Esophagus muscularis mucosa (tissue), 4 donors: ENCODE measurements around the gene ATL1. TPM values are rescaled to one million over a fixed set of nuclear protein-coding genes. Genes with fewer than 3 reads are reported as not detected.
A peak's percentile ranks its signal among the peaks of the same experiment; 100 is the strongest.

Source experiments
- DNase-seq: peaks from one replicate; pipeline ENCODE4 v3.0.0-alpha.2; 2017; ENCODE audit errors: extremely low spot score
- H3K27ac ChIP-seq, 4 donors: fragments of 200-600 bp; sonication (generic); replicated peaks in 1 of 4; 1 replicate in 3 of 4; 2 replicates in 1 of 4; pipeline ENCODE4 v1.5.1; 2016 to 2019; ENCODE audit warnings: mild to moderate bottlenecking in 1 of 4
- H3K27me3 ChIP-seq, 4 donors: fragments of 200-600 bp; sonication (generic); one replicate each; pipeline versions ENCODE4 v1.5.1 to v1.6.0; 2016 to 2019
- H3K36me3 ChIP-seq, 4 donors: fragments of 200-600 bp; sonication (generic); one replicate each; pipeline ENCODE4 v1.5.1; 2016 to 2019
- H3K4me1 ChIP-seq, 4 donors: fragments of 200-600 bp; sonication (generic); one replicate each; pipeline ENCODE4 v1.5.1; 2016 to 2019
- H3K4me3 ChIP-seq, 4 donors: fragments of 200-600 bp; sonication (generic); 1 replicate in 2 of 4; 2 replicates in 2 of 4; pipeline ENCODE4 v1.5.1; 2016 to 2019; ENCODE audit warnings: mild to moderate bottlenecking in 4 of 4, moderate library complexity in 1 of 4
- H3K9me3 ChIP-seq, 4 donors: fragments of 200-600 bp; sonication (generic); 1 replicate in 3 of 4; 2 replicates in 1 of 4; pipeline ENCODE4 v1.5.1; 2016 to 2019
- CTCF ChIP-seq, 3 experiments: fragments of 200-600 bp in 2 of 3; fragments of 450-650 bp in 1 of 3; sonication (generic) in 2 of 3; IDR thresholded peaks; one replicate each; pipeline ENCODE4 v1.5.1; 2017 to 2019; ENCODE audit warnings: antibody characterized with exemption in 3 of 3, mild to moderate bottlenecking in 2 of 3, moderate library complexity in 1 of 3
- EP300 ChIP-seq: sonication (generic); formaldehyde crosslinking; IDR thresholded peaks from one replicate; pipeline ENCODE4 v1.6.1; 2017; ENCODE audit warnings: antibody characterized with exemption
- POLR2A ChIP-seq: fragments of 450-650 bp; IDR thresholded peaks from one replicate; pipeline ENCODE4 v1.6.1; 2017; ENCODE audit warnings: antibody characterized with exemption, moderate library complexity, mild to moderate bottlenecking, low read depth
- POLR2AphosphoS5 ChIP-seq, 2 donors: sonication (generic); formaldehyde crosslinking; IDR thresholded peaks; one replicate each; pipeline ENCODE4 v1.6.1; 2017; ENCODE audit warnings: antibody characterized with exemption in 2 of 2
- WGBS: methylation state at CpG from one replicate; pipeline ENCODE4 v1.1.5; 2018; 5-methylcytosine and 5-hydroxymethylcytosine counted together
- intact Hi-C: fragments of 100-400 bp; cut with DNase I; formaldehyde crosslinking; loops from one replicate; pipeline ENCODE4 v1.15.1; 2023
- total RNA-seq, 4 donors: library from RNA; depleted of rRNA; stranded (reverse); fragments of >200 nt; gene quantifications; one replicate each; pipeline versions ENCODE4 v1.1.0 to v1.2.1, GENCODE V29; 2016

The ATL1 gene
- total RNA-seq, 4 donors from 2014 or later: 13.6 to 27.9 (median 18.6) TPM

DNA sequence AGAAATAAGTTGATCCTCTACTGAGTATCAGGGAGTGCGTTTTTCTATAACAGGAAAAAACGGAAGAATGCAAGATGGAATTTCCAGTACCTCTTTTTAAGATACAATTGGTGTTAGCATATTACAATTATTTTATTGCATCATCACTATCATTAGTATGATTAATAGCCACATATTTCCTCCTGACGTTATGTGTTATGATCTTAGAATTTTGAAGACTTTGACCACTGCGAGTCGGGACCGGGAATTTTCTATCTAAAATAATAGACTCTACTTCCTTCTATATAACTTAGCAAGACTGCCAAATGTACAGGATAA, 108.8 kb downstream of the ATL1 start:
- Histone ChIP-seq H3K9me3 (no peaks in the 10 kb centered on the region), H3K4me3 (peak overlapping the region; percentile 80 to 94 (median 86)), H3K4me1 (peaks cover 7 to 35% (median 24%) of the 10 kb centered on the region in 4 donors), H3K36me3 (peaks cover 0 to 7% (median 0%) of the 10 kb centered on the region in 4 donors), H3K27me3 (no peaks in the 10 kb centered on the region), H3K27ac (peak overlapping the region; percentile 96 to 100 (median 98))
- intact Hi-C loops: loop anchor here (5.0 to 10.0 kb wide), 2 partner anchors 164 to 354 kb away; partner anchors contain the start of genes DMAC2L, L2HGDH and NIN
- TF ChIP-seq POLR2AphosphoS5 (IDR thresholded peaks at IDR 0.05): no peak
- no peak for DNase-seq
- WGBS: 5% methylated on average over 6 of the region's 6 CpGs

- peak overlapping the region in 1 of 4 donors; percentile 98 for H3K27ac ChIP-seq
- intact Hi-C loops: loop anchor here (5.0 to 10.0 kb wide), 2 partner anchors 163 to 355 kb away; partner anchors contain the start of genes DMAC2L, L2HGDH and NIN
- WGBS: 85% methylated on average over 4 of the region's 4 CpGs
- peaks cover 7 to 28% (median 21%) of the 10 kb centered on the region in 4 donors for H3K4me1 ChIP-seq
- H3K36me3 ChIP-seq: peaks cover 0 to 4% (median 0%) of the 10 kb centered on the region in 4 donors
- no peaks in the 10 kb centered on the region for H3K27me3 ChIP-seq
- DNase-seq: no peak
- TF ChIP-seq EP300 (no peak), POLR2AphosphoS5 (IDR thresholded peaks at IDR 0.05) (no peak), POLR2A (no peak), CTCF (IDR thresholded peaks at IDR 0.05) (no peak)
- H3K4me3 ChIP-seq: no peak overlapping the region
- no peaks in the 10 kb centered on the region for H3K9me3 ChIP-seq
These were observed 109.6 kb downstream of the ATL1 start for GRCh38 chr14:50669441-50669986.

- Histone ChIP-seq H3K4me1 (peaks cover 7 to 24% (median 19%) of the 10 kb centered on the region in 4 donors), H3K27ac (no peak overlapping the region), H3K36me3 (no peaks in the 10 kb centered on the region), H3K4me3 (no peak overlapping the region), H3K27me3 (no peaks in the 10 kb centered on the region), H3K9me3 (no peaks in the 10 kb centered on the region)
- TF ChIP-seq POLR2A (no peak), EP300 (no peak), POLR2AphosphoS5 (IDR thresholded peaks at IDR 0.05) (no peak), CTCF (IDR thresholded peaks at IDR 0.05) (no peak)
- intact Hi-C loops: no loop called here
- DNase-seq: no peak
- WGBS: 88% methylated on average over 10 of the region's 10 CpGs
These were observed 110.4 kb downstream of the ATL1 start for GRCh38 chr14:50670196-50670865.

DNA sequence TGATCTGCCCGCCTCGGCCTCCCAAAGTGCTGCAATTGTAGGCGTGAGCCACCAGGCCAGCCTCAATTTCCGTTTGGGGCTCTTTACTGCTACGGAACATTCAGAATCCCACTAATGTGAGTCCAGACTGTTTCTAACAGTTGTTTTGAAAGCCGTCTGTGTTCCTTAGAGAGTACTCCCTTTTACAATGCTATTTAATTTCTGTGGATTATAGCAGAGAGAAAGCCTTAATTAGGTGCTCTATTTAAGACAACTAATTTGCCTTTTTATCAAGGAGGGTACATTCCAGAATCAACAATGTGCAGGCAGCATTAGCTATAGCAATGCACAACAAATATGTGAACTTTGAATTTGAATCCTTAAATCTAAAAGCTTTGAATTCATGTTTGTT, 110.9 kb downstream of the ATL1 start:
- 95% methylated on average over 6 of the region's 6 CpGs for whole genome bisulfite sequencing
- Histone ChIP-seq H3K4me1 (peaks cover 2 to 18% (median 13%) of the 10 kb centered on the region in 4 donors), H3K9me3 (no peaks in the 10 kb centered on the region), H3K27ac (no peak overlapping the region), H3K4me3 (no peak overlapping the region), H3K27me3 (no peaks in the 10 kb centered on the region), H3K36me3 (no peaks in the 10 kb centered on the region)
- DNase-seq: no peak
- TF ChIP-seq CTCF (IDR thresholded peaks at IDR 0.05): no peak
- no peak for TF ChIP-seq EP300
- TF ChIP-seq POLR2AphosphoS5 (IDR thresholded peaks at IDR 0.05): no peak
- TF ChIP-seq POLR2A: no peak
- intact Hi-C loops: no loop called here

DNA sequence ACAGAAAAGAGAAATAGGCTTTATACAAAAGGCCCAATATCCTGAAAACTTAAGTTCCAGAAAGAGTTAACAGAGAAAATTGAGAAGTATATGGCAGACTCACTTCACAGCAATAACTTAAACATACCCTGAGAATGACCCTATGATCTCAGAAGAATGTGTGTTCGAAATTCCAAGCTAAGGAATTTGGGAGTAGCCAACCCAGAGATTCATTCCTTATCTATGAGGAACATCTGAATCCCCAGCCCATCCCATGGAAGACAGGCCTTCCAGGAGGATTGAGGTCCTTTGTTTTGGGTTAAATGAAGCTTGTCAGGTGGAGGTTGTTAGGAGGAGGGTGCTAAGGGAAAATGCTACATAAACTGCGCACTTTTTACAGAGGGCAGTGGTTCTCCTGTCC, 115.7 kb downstream of the ATL1 start:
- Histone ChIP-seq H3K4me3 (no peak overlapping the region), H3K27ac (no peak overlapping the region), H3K9me3 (no peaks in the 10 kb centered on the region), H3K27me3 (no peaks in the 10 kb centered on the region), H3K36me3 (no peaks in the 10 kb centered on the region), H3K4me1 (peaks cover 0 to 12% (median 6%) of the 10 kb centered on the region in 4 donors)
- 82% methylated on average over 2 of the region's 2 CpGs for WGBS
- no peak for TF ChIP-seq POLR2A
- no peak for TF ChIP-seq EP300
- TF ChIP-seq POLR2AphosphoS5 (IDR thresholded peaks at IDR 0.05): no peak
- no peak for TF ChIP-seq CTCF (IDR thresholded peaks at IDR 0.05)
- intact Hi-C loops: no loop called here
- DNase-seq: no peak
